Endothelial cell of umbilical vein (primary cell): ENCODE results near the gene USP25. TPM values are rescaled to one million over a fixed set of nuclear protein-coding genes. Genes with fewer than 3 reads are reported as not detected.

Experiments
- BruUV-seq: library from RNA; stranded (reverse); fragments of 400-500 nt; replicated peaks from 2 replicates; lab custom pipeline; 2021; lab: Mats Ljungman, UMichigan
- CTCF ChIA-PET: fragments of 300-600, 350-600 bp; sonication (Branson Sonifier 250); formaldehyde crosslinking; loops from one replicate; lab custom pipeline; 2021; ENCODE audit warnings: antibody characterized with exemption, inconsistent platforms; lab: Charles Lee
- POLR2A ChIA-PET: fragments of 300-600, 350-600 bp; sonication (Branson Sonifier 250); formaldehyde crosslinking; loops from one replicate; lab custom pipeline; 2021; ENCODE audit warnings: antibody characterized with exemption, inconsistent platforms; lab: Charles Lee
- DNase-seq: peaks from one replicate; pipeline ENCODE4 v3.0.0-alpha.2; 2011; ENCODE audit warnings: low read depth, low spot score
- FAIRE-seq: peaks from 2 replicates; lab custom pipeline; 2011; peaks lifted over from hg19 to GRCh38; lab: Jason Lieb, UNC
- H2AFZ ChIP-seq: 2 replicates; pipeline ENCODE4 v1.6.0; 2012; ENCODE audit warnings: low read depth, low read length, control low read depth, inconsistent platforms
- H3K27ac ChIP-seq: 2 replicates; pipeline ENCODE4 v1.5.1; 2011; ENCODE audit warnings: low read depth, mild to moderate bottlenecking, control low read depth, low read length, moderate library complexity; ENCODE audit not compliant: insufficient read depth
- H3K27me3 ChIP-seq, 2 experiments: 2 replicates each; pipeline versions ENCODE4 v1.6.0 to v1.6.1; 2011; ENCODE audit warnings: low read length in 2 of 2, mixed read lengths in 1 of 2; ENCODE audit not compliant: control insufficient read depth in 2 of 2, insufficient read depth in 2 of 2
- H3K36me3 ChIP-seq, 2 experiments: 2 replicates in 1 of 2; 3 replicates in 1 of 2; pipeline ENCODE4 v1.5.1; 2011; ENCODE audit warnings: low read length in 2 of 2, mild to moderate bottlenecking in 1 of 2, moderate library complexity in 1 of 2; ENCODE audit not compliant: control insufficient read depth in 2 of 2, insufficient read depth in 2 of 2; ENCODE audit errors: extremely low read depth in 1 of 2
- H3K4me1 ChIP-seq: 3 replicates; pipeline ENCODE4 v1.5.1; 2011; ENCODE audit warnings: mild to moderate bottlenecking, low read length; ENCODE audit not compliant: control insufficient read depth, insufficient read depth; ENCODE audit errors: extremely low read depth
- H3K4me2 ChIP-seq: 2 replicates; pipeline ENCODE4 v1.6.1; 2011; ENCODE audit warnings: low read length, control low read depth, mixed read lengths; ENCODE audit not compliant: insufficient read depth
- H3K4me3 ChIP-seq, 3 experiments: fragments of 200-600 bp in 1 of 3; sonication (generic), shearing (Covaris generic) in 1 of 3; replicated peaks in 1 of 3; 2 replicates each; pipeline ENCODE4 v1.5.1; 2011 to 2016; ENCODE audit warnings: control low read depth in 3 of 3, low read length in 3 of 3, mild to moderate bottlenecking in 2 of 3, inconsistent platforms in 1 of 3, low read depth in 1 of 3, moderate library complexity in 1 of 3; ENCODE audit not compliant: insufficient read depth in 1 of 3
- H3K79me2 ChIP-seq: 2 replicates; pipeline ENCODE4 v1.6.0; 2012; ENCODE audit warnings: low read length, inconsistent platforms; ENCODE audit not compliant: control insufficient read depth, insufficient read depth
- H3K9ac ChIP-seq: replicated peaks from 2 replicates; pipeline ENCODE3; 2011; ENCODE audit warnings: low read length, control low read depth; ENCODE audit not compliant: insufficient read depth; ENCODE audit errors: extremely low read depth
- H3K9me1 ChIP-seq: replicated peaks from 3 replicates; pipeline ENCODE4 v1.6.0; 2011; ENCODE audit warnings: mild to moderate bottlenecking, low read length; ENCODE audit not compliant: control insufficient read depth, insufficient read depth; ENCODE audit errors: extremely low read depth
- H3K9me3 ChIP-seq: replicated peaks from 2 replicates; pipeline ENCODE4 v1.5.1; 2012; ENCODE audit warnings: low read length, inconsistent platforms; ENCODE audit not compliant: control insufficient read depth, insufficient read depth
- H4K20me1 ChIP-seq: replicated peaks from 2 replicates; pipeline ENCODE3; 2011; ENCODE audit warnings: mild to moderate bottlenecking, low read length; ENCODE audit not compliant: control insufficient read depth, insufficient read depth; ENCODE audit errors: extremely low read depth
- CTCF ChIP-seq, 2 donors: IDR thresholded peaks; 1 replicate in 1 of 2; 2 replicates in 1 of 2; pipeline ENCODE4 v1.5.1; 2011; ENCODE audit warnings: low read length in 2 of 2, mild to moderate bottlenecking in 2 of 2, moderate library complexity in 2 of 2, control low read depth in 1 of 2, inconsistent platforms in 1 of 2, low read depth in 1 of 2; ENCODE audit not compliant: insufficient read depth in 1 of 2; ENCODE audit errors: extremely low read depth in 1 of 2
- EZH2 ChIP-seq: IDR thresholded peaks from 2 replicates; pipeline ENCODE4 v1.6.1; 2012; ENCODE audit warnings: borderline replicate concordance, low read depth, mild to moderate bottlenecking, moderate library complexity, low read length, inconsistent platforms; ENCODE audit not compliant: severe bottlenecking
- FOS ChIP-seq: IDR thresholded peaks from 2 replicates; pipeline ENCODE4 v1.6.1; 2011; ENCODE audit warnings: mild to moderate bottlenecking, low read length, moderate library complexity, borderline replicate concordance; ENCODE audit not compliant: insufficient read depth
- GATA2 ChIP-seq: IDR thresholded peaks from 2 replicates; pipeline ENCODE4 v1.7.0; 2011; ENCODE audit warnings: low read depth, mild to moderate bottlenecking, moderate library complexity, mixed read lengths, low read length; ENCODE audit not compliant: insufficient read length, insufficient read depth
- JUN ChIP-seq: IDR thresholded peaks from 2 replicates; pipeline ENCODE4 v1.6.1; 2011; ENCODE audit warnings: borderline replicate concordance, low read depth; ENCODE audit not compliant: insufficient read length, insufficient read depth
- MAX ChIP-seq: IDR thresholded peaks from 2 replicates; pipeline ENCODE4 v1.6.1; 2011; ENCODE audit not compliant: insufficient read depth, insufficient read length
- MYC ChIP-seq: IDR thresholded peaks from one replicate; pipeline ENCODE4 v1.6.1; 2011; ENCODE audit warnings: mild to moderate bottlenecking, low read depth, low read length
- POLR2A ChIP-seq: IDR thresholded peaks from 2 replicates; pipeline ENCODE4 v1.6.1; 2012; ENCODE audit warnings: low read depth, mild to moderate bottlenecking, control low read depth, low read length
- POLR2AphosphoS5 ChIP-seq: IDR thresholded peaks from 2 replicates; pipeline ENCODE4 v1.6.1; 2012; ENCODE audit warnings: low read depth, mild to moderate bottlenecking, control low read depth, low read length, moderate library complexity; ENCODE audit not compliant: insufficient read depth
- dilution Hi-C: fragments of 300-500 bp; cut with MboI; formaldehyde crosslinking; loops from one replicate; pipeline ENCODE4 v1.15.0; 2019; ENCODE audit warnings: low sequenced_read_pairs; ENCODE audit not compliant: extremely low pct_ligation_motif_present
- intact Hi-C: fragments of 100-400 bp; cut with micrococcal nuclease; formaldehyde crosslinking; loops from one replicate; pipeline ENCODE4 v1.10.0; 2022
- polyA plus RNA-seq, 4 experiments: library from polyadenylated mRNA; depleted of rRNA in 3 of 4; stranded (reverse) in 3 of 4; unstranded in 1 of 4; fragments of >200 nt; gene quantifications; 2 replicates each; pipeline versions ENCODE4 v1.2.1 to v1.2.3, GENCODE V29; 2011 to 2012; ENCODE audit warnings: missing spikeins in 1 of 4
- total RNA-seq: library from RNA; stranded (reverse); gene quantifications from 2 replicates; pipeline ENCODE4 v1.2.3, GENCODE V29; 2021

USP25 gene
- total and polyA plus RNA-seq, 2 donors (not counting 3 experiments of a cell fraction or from before 2014, with no cell fraction given), result 14.4 to 67.5 TPM

- H3K27me3 ChIP-seq, result no peaks in the 10 kb centered on the region
- H3K4me2 ChIP-seq, result no peak overlapping the region
- H3K9ac ChIP-seq, result no peak overlapping the region
- peaks cover 98% of the 10 kb centered on the region for H3K79me2 ChIP-seq
- peaks cover 0 to 3% of the 10 kb centered on the region in 2 experiments for H3K36me3 ChIP-seq
- H3K27ac ChIP-seq, result no peak overlapping the region
- no peak for FAIRE-seq
- no peaks in the 10 kb centered on the region for H3K9me3 ChIP-seq
- BruUV-seq, result no TSS peak
- dilution Hi-C loops, result no loop called here
- no peaks in the 10 kb centered on the region for H3K9me1 ChIP-seq
- CTCF ChIA-PET, result interaction anchor here (1.3 kb wide), 1 partner anchor 9 kb away, joined by 3 read pairs; no protein-coding TSS in a partner anchor
- intact Hi-C loops, result no loop called here
- TF ChIP-seq GATA2 (no peak), FOS (no peak), JUN (no peak)
- no peak for DNase-seq
- peaks cover 9% of the 10 kb centered on the region for H4K20me1 ChIP-seq
- H2AFZ ChIP-seq, result no peak overlapping the region
- POLR2A ChIA-PET, result no interaction called here
- H3K4me3 ChIP-seq, result no peak overlapping the region
- peaks cover 32% of the 10 kb centered on the region for H3K4me1 ChIP-seq
Observed at GRCh38 chr21:15743593-15743992, 13.8 kb downstream of the USP25 start.

- CTCF ChIA-PET, result interaction anchor here (1.3 kb wide), 1 partner anchor 8 kb away, joined by 3 read pairs; no protein-coding TSS in a partner anchor
- dilution Hi-C loops (no loop called here), intact Hi-C loops (no loop called here)
- Histone ChIP-seq H3K9me3 (no peaks in the 10 kb centered on the region), H3K9me1 (no peaks in the 10 kb centered on the region), H3K4me1 (peaks cover 27% of the 10 kb centered on the region), H3K79me2 (peaks cover 98% of the 10 kb centered on the region), H2AFZ (no peak overlapping the region), H3K36me3 (peaks cover 0 to 3% of the 10 kb centered on the region in 2 experiments), H4K20me1 (peaks cover 5% of the 10 kb centered on the region), H3K9ac (no peak overlapping the region), H3K27ac (no peak overlapping the region), H3K4me3 (no peak overlapping the region), H3K27me3 (no peaks in the 10 kb centered on the region), H3K4me2 (no peak overlapping the region)
- POLR2A ChIA-PET, result no interaction called here
- no TSS peak for BruUV-seq
- no peak for TF ChIP-seq POLR2A
- no peak for TF ChIP-seq POLR2AphosphoS5
- no peak for TF ChIP-seq MAX
- TF ChIP-seq EZH2, result no peak
- TF ChIP-seq FOS, result no peak
- TF ChIP-seq CTCF (IDR thresholded peaks at IDR 0.05; ENCODE audit: extremely low read depth in 1 of 2, insufficient read depth in 1 of 2, low read depth in 1 of 2, low read length in 2 of 2), result no peak
- TF ChIP-seq JUN, result no peak
- TF ChIP-seq GATA2, result no peak
- no peak for TF ChIP-seq MYC
- no peak for DNase-seq
- no peak for FAIRE-seq
Observed at GRCh38 chr21:15744926-15745325, 15.1 kb downstream of the USP25 start.
